GM23338 (cell line): ENCODE data around the gene MAP3K13. TPM values are rescaled to one million over a fixed set of nuclear protein-coding genes. Genes with fewer than 3 reads are reported as not detected.
"Not testable (repeated sequence)": the region's sequence is repeated elsewhere in the genome, so short reads cannot be mapped to it uniquely, and the experiment has no call there.

Experiments
- ATAC-seq: fragments of 200-7000 bp; cut with Tn5 transposase; 3 replicates; pipeline ENCODE4 v1.9.1; 2020
- DNase-seq: peaks from one replicate; pipeline ENCODE4 v3.0.0-alpha.2; 2015; ENCODE audit warnings: low spot score
- H2AFZ ChIP-seq: fragments of 200-600 bp; sonication (generic); 2 replicates; pipeline ENCODE4 v1.8.0; 2016; ENCODE audit warnings: antibody characterized with exemption, mild to moderate bottlenecking, moderate library complexity
- H3F3A ChIP-seq: fragments of 200-600 bp; sonication (generic); replicated peaks from 2 replicates; pipeline ENCODE4 v1.8.0; 2017; ENCODE audit warnings: antibody characterized with exemption, mixed run types, low read depth
- H3K27ac ChIP-seq: fragments of 200-600 bp; sonication (generic); 2 replicates; pipeline ENCODE4 v1.6.1; 2016; ENCODE audit warnings: low read depth
- H3K27me3 ChIP-seq: fragments of 200-600 bp; sonication (generic); 2 replicates; pipeline ENCODE4 v1.8.0; 2016; ENCODE audit warnings: mild to moderate bottlenecking, mixed run types, moderate library complexity; ENCODE audit not compliant: insufficient read depth
- H3K36me3 ChIP-seq: fragments of 200-600 bp; sonication (generic); 2 replicates; pipeline ENCODE4 v1.8.0; 2016; ENCODE audit warnings: mild to moderate bottlenecking; ENCODE audit not compliant: insufficient read depth
- H3K4me1 ChIP-seq: fragments of 200-600 bp; sonication (generic); 2 replicates; pipeline ENCODE4 v1.8.0; 2016; ENCODE audit warnings: mild to moderate bottlenecking, moderate library complexity; ENCODE audit not compliant: insufficient read depth
- H3K4me2 ChIP-seq: fragments of 200-600 bp; sonication (generic); 2 replicates; pipeline ENCODE4 v1.7.1; 2017; ENCODE audit warnings: mixed run types
- H3K4me3 ChIP-seq: fragments of 200-600 bp; sonication (generic); 2 replicates; pipeline ENCODE4 v1.6.1; 2016; ENCODE audit warnings: mixed run types
- H3K79me2 ChIP-seq: fragments of 200-600 bp; sonication (generic); replicated peaks from 2 replicates; pipeline ENCODE4 v1.8.0; 2017; ENCODE audit warnings: mild to moderate bottlenecking; ENCODE audit not compliant: insufficient read depth
- H3K9me2 ChIP-seq: fragments of 200-600 bp; sonication (generic); 2 replicates; pipeline ENCODE4 v1.8.0; 2017; ENCODE audit not compliant: insufficient read depth
- H4K20me1 ChIP-seq: fragments of 200-600 bp; sonication (generic); replicated peaks from 2 replicates; pipeline ENCODE4 v1.8.0; 2017; ENCODE audit warnings: mild to moderate bottlenecking; ENCODE audit not compliant: insufficient read depth
- H3K27ac Mint-ChIP-seq: 2 replicates; pipeline ENCODE4 v1.8.0; 2020; ENCODE audit warnings: inconsistent platforms, mild to moderate bottlenecking, moderate library complexity, mixed read lengths
- H3K27me3 Mint-ChIP-seq: 3 replicates; pipeline ENCODE4 v1.8.0; 2022; ENCODE audit warnings: low read depth, mild to moderate bottlenecking, moderate library complexity, mixed read lengths, inconsistent platforms; ENCODE audit not compliant: insufficient read depth, poor library complexity
- H3K36me3 Mint-ChIP-seq: 3 replicates; pipeline ENCODE4 v1.8.0; 2021; ENCODE audit warnings: low read depth, mild to moderate bottlenecking, inconsistent platforms, moderate library complexity, mixed read lengths
- H3K4me1 Mint-ChIP-seq: 3 replicates; pipeline ENCODE4 v1.8.0; 2020; ENCODE audit warnings: mild to moderate bottlenecking, inconsistent platforms, mixed read lengths
- H3K4me3 Mint-ChIP-seq: 3 replicates; pipeline ENCODE4 v1.8.0; 2021; ENCODE audit warnings: moderate library complexity, mild to moderate bottlenecking, inconsistent platforms, mixed read lengths
- H3K9me3 Mint-ChIP-seq: 3 replicates; pipeline ENCODE4 v1.8.0; 2020; ENCODE audit warnings: moderate library complexity, mild to moderate bottlenecking, inconsistent platforms, mixed read lengths
- JUNB ChIP-seq: IDR thresholded peaks from one replicate; pipeline ENCODE4 v1.6.1; 2016; ENCODE audit warnings: antibody characterized with exemption; ENCODE audit not compliant: unreplicated experiment
- polyA plus RNA-seq: library from polyadenylated mRNA; unstranded; fragments of >200 nt; fragmentation: Nextera tagmentation; extraction: Ambion mirVana; gene quantifications from 2 replicates; pipeline ENCODE4 v1.2.1, GENCODE V29; 2016
- total RNA-seq: library from RNA; depleted of rRNA; stranded (reverse); fragments of >200 nt; shearing (Covaris generic); gene quantifications from 2 replicates; pipeline ENCODE4 v1.2.3, GENCODE V29; 2014
- TF ChIP-seq, protein P1 (sequence below): fragments of 250-450 bp; sonication (Bioruptor Pico); IDR thresholded peaks from 2 replicates; pipeline ENCODE4 v1.5.0; 2020; ENCODE audit warnings: mild to moderate bottlenecking, moderate library complexity
- TF ChIP-seq, protein P2 (sequence below), 2 experiments: fragments of 200-600 bp in 1 of 2; sonication (generic) in 1 of 2; conservative IDR thresholded peaks; 2 replicates each; pipeline versions ENCODE4 v1.5.1 to v1.6.1; 2016 to 2017; ENCODE audit warnings: antibody characterized with exemption in 2 of 2, low read depth in 2 of 2, mild to moderate bottlenecking in 2 of 2, moderate library complexity in 1 of 2

Gene MAP3K13
- total and polyA plus RNA-seq, 2 experiments from 2014 or later: 10.7 to 129 TPM

DNA sequence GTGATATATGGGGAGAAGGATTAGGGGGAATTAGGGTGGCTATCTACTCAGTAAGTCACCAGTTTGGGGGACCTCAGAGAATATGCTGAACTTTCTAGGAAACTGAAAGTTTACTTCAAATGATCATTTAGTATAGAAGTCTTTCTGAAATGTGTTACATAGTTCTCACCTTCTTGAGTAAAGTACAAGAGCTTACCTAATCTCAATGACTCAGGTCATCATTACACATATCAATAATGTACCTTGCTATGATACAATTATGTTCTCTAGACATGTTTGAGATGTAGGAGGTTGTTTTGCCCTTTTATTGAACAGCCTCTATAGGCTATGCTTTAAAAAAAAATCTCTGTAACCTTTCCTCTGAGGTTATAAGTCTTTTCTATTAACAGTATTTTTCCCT lies 85.2 kb downstream of the MAP3K13 start (continued):
- TF ChIP-seq, protein P1, sequence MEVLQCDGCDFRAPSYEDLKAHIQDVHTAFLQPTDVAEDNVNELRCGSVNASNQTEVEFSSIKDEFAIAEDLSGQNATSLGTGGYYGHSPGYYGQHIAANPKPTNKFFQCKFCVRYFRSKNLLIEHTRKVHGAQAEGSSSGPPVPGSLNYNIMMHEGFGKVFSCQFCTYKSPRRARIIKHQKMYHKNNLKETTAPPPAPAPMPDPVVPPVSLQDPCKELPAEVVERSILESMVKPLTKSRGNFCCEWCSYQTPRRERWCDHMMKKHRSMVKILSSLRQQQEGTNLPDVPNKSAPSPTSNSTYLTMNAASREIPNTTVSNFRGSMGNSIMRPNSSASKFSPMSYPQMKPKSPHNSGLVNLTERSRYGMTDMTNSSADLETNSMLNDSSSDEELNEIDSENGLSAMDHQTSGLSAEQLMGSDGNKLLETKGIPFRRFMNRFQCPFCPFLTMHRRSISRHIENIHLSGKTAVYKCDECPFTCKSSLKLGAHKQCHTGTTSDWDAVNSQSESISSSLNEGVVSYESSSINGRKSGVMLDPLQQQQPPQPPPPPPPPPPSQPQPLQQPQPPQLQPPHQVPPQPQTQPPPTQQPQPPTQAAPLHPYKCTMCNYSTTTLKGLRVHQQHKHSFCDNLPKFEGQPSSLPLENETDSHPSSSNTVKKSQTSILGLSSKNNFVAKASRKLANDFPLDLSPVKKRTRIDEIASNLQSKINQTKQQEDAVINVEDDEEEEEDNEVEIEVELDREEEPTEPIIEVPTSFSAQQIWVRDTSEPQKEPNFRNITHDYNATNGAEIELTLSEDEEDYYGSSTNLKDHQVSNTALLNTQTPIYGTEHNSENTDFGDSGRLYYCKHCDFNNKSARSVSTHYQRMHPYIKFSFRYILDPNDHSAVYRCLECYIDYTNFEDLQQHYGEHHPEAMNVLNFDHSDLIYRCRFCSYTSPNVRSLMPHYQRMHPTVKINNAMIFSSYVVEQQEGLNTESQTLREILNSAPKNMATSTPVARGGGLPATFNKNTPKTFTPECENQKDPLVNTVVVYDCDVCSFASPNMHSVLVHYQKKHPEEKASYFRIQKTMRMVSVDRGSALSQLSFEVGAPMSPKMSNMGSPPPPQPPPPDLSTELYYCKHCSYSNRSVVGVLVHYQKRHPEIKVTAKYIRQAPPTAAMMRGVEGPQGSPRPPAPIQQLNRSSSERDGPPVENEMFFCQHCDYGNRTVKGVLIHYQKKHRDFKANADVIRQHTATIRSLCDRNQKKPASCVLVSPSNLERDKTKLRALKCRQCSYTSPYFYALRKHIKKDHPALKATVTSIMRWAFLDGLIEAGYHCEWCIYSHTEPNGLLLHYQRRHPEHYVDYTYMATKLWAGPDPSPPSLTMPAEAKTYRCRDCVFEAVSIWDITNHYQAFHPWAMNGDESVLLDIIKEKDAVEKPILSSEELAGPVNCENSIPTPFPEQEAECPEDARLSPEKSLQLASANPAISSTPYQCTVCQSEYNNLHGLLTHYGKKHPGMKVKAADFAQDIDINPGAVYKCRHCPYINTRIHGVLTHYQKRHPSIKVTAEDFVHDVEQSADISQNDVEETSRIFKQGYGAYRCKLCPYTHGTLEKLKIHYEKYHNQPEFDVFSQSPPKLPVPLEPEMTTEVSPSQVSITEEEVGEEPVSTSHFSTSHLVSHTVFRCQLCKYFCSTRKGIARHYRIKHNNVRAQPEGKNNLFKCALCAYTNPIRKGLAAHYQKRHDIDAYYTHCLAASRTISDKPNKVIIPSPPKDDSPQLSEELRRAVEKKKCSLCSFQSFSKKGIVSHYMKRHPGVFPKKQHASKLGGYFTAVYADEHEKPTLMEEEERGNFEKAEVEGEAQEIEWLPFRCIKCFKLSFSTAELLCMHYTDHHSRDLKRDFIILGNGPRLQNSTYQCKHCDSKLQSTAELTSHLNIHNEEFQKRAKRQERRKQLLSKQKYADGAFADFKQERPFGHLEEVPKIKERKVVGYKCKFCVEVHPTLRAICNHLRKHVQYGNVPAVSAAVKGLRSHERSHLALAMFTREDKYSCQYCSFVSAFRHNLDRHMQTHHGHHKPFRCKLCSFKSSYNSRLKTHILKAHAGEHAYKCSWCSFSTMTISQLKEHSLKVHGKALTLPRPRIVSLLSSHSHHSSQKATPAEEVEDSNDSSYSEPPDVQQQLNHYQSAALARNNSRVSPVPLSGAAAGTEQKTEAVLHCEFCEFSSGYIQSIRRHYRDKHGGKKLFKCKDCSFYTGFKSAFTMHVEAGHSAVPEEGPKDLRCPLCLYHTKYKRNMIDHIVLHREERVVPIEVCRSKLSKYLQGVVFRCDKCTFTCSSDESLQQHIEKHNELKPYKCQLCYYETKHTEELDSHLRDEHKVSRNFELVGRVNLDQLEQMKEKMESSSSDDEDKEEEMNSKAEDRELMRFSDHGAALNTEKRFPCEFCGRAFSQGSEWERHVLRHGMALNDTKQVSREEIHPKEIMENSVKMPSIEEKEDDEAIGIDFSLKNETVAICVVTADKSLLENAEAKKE (CRISPR knock-in tag): no peak
- no peak for TF ChIP-seq JUNB

DNA sequence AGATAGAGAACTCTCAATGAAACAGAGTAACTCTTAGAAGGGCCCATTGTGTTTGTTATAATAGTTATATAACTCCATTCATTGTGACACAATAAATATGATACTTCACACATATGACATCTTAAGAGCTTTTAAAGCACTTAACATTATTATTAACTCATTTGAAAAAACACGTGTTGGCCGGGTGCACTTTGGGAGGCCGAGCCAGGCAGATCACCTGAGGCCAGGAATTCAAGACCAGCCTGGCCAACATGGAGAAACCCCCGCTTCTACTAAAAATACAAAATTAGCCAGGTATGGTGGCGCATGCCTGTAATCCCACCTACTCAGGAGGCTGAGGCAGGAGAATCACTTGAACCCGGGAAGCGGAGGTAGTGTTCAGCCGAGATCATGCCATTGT lies 88.5 kb downstream of the MAP3K13 start:
- not testable (repeated sequence) for H3K27ac Mint-ChIP-seq, H3K4me3 Mint-ChIP-seq, H3K27me3 Mint-ChIP-seq

DNA sequence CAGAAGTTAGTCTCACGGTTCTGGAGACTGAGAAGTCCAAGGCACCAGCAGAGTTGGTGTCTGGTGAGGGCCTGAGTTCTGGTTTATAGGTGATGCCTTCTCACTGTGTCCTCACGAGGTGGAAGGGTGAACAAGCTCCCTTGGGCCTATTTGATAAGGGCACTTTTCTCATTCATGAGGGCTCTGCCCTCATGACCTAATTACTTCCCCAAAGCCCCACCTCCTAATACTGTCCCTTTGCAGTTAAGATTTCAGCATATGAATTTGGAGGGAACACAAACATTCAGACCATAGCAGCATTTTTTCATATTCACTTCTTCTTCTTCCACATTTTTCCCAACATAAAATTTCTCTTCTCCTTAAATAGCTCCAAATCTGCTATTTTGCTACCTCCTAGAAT lies 94.4 kb downstream of the MAP3K13 start:
- Histone ChIP-seq H3K27ac (no peak overlapping the region), H3K4me3 (no peak overlapping the region), H3K4me2 (no peak overlapping the region), H3K4me1 (no peaks in the 10 kb centered on the region), H3K9me2 (no peaks in the 10 kb centered on the region), H3K36me3 (no peaks in the 10 kb centered on the region), H3K79me2 (no peaks in the 10 kb centered on the region), H3K27me3 (no peaks in the 10 kb centered on the region), H4K20me1 (no peaks in the 10 kb centered on the region), H3F3A (no peaks in the 10 kb centered on the region), H2AFZ (no peak overlapping the region)
- no peaks in the 10 kb centered on the region for H3K4me1 Mint-ChIP-seq
- peaks cover 2% of the 10 kb centered on the region; the same call in 1 of the 3 replicates for H3K9me3 Mint-ChIP-seq
- H3K36me3 Mint-ChIP-seq: no peaks in the 10 kb centered on the region
- DNase-seq: no peak
- H3K27ac Mint-ChIP-seq: no peak overlapping the region
- H3K27me3 Mint-ChIP-seq: no peaks in the 10 kb centered on the region
- no peak for ATAC-seq
- H3K4me3 Mint-ChIP-seq: no peak overlapping the region
- TF ChIP-seq, protein P2, sequence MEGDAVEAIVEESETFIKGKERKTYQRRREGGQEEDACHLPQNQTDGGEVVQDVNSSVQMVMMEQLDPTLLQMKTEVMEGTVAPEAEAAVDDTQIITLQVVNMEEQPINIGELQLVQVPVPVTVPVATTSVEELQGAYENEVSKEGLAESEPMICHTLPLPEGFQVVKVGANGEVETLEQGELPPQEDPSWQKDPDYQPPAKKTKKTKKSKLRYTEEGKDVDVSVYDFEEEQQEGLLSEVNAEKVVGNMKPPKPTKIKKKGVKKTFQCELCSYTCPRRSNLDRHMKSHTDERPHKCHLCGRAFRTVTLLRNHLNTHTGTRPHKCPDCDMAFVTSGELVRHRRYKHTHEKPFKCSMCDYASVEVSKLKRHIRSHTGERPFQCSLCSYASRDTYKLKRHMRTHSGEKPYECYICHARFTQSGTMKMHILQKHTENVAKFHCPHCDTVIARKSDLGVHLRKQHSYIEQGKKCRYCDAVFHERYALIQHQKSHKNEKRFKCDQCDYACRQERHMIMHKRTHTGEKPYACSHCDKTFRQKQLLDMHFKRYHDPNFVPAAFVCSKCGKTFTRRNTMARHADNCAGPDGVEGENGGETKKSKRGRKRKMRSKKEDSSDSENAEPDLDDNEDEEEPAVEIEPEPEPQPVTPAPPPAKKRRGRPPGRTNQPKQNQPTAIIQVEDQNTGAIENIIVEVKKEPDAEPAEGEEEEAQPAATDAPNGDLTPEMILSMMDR (conservative IDR thresholded peaks at IDR 0.05; ENCODE audit: low read depth in 2 of 2): no peak

More for the DNA sequence above, 88.5 kb downstream of the MAP3K13 start:
- not testable (repeated sequence) for H3K79me2 ChIP-seq, ATAC-seq, H3K9me2 ChIP-seq, DNase-seq, H3K4me3 ChIP-seq, H3K4me2 ChIP-seq, H3K27me3 ChIP-seq, H3K36me3 Mint-ChIP-seq, H3K27ac ChIP-seq, H3F3A ChIP-seq, H3K36me3 ChIP-seq, H3K9me3 Mint-ChIP-seq, H4K20me1 ChIP-seq, H2AFZ ChIP-seq, H3K4me1 Mint-ChIP-seq, H3K4me1 ChIP-seq
